Dermis blood vessel endothelial cell (primary cell): ENCODE results near the gene SELENOV. TPM values are rescaled to one million over a fixed set of nuclear protein-coding genes. Genes with fewer than 3 reads are reported as not detected.

Experiments
- DNase-seq: peaks from one replicate; pipeline ENCODE4 v3.0.0; 2010
- total RNA-seq: library from RNA; depleted of rRNA; stranded (reverse); fragments of >200 nt; gene quantifications from 2 replicates; pipeline ENCODE4 v1.2.3, GENCODE V29; 2014

Gene SELENOV
- total RNA-seq, 1 donor from 2014 or later: not detected

- no peak for DNase-seq
These were observed 20.3 kb upstream of the SELENOV start for GRCh38 chr19:39494661-39495060.

DNA sequence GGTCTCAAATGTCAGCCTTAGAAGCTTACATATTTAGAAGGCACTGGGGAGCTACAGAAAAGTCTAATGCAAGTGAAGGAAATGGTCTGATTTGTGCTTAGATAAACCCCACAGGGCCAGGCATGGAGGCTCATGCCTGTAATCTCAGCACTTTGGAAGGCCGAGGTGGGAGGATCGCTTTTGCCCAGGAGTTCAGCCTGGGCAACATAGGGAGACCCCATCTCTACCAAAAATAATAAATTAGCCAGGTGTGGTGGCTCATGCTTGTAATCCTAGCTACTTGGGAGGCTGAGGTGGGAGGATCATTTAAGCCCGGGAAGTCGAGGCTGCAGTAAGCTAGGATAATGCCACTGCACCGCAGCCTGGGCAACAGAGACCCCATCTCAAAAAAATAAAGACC is 18.9 kb upstream of the SELENOV start:
- no peak for DNase-seq

- DNase-seq: no peak
These were observed 17.3 kb upstream of the SELENOV start for GRCh38 chr19:39497701-39497995.

DNA sequence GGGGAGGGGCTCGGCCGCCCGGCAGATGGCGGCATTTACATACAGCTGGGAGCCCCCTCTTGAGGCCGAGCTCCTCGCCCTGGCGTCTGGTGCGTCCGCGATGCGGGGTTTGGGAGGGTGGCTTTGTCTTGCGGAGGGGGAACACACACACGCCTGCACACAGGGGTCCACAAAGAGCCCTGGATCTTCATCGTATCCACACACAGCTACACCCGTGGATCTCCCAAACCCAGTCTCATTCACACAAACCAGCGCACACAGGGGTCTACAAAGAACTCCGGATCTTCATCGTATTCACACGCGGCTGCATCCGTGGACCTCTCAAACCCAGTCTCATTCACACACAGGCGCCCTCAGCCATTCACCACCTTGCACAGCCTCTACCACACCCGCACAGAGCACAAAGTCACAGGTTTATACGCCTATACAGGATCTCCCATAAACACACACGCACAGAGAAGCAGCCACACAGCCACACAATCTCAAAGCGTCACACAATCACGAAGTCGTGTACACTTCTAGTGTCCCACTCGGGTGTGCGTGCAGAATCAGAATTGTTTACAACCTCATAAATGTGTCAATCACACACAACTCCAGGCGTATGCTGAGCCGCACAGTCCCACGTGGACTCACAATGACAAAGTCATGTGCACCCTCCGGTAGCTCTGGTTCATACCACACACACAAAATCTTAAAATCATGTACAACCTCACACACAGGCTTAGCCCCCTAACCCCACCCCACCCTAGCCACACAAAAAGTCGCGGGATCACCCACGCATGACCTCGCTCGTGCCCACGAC is 16.7 kb upstream of the SELENOV start:
- peak; percentile 60 for DNase-seq

GRCh38 chr19:39498798-39499642 is 15.9 kb upstream of the SELENOV start, which contains the start of gene DLL3:
Gene DLL3, plus strand, starts transcription at chr19:39498947. Its CDS starts 28 bp downstream, at chr19:39498975.
- DNase-seq: peak; percentile 28

- no peak for DNase-seq
These were observed 15.0 kb upstream of the SELENOV start for GRCh38 chr19:39499932-39500331.

DNA sequence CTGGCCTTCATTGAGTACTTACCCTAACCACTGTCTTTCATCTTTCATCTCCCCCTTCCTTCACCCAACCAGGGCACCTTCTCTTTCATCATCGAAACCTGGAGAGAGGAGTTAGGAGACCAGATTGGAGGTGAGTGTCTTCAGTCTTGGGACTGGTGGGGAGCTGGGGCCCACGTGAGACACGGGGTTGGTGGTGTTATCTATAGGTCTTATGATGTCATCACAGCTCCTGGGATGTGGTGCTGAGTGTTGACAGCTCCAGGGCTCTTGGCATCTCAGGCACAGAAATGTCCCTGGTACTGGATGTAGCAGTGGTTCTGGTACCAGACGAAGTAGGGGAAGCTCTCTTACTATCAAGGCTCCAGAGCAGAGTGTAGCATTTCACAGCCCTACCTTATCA is 14.4 kb upstream of the SELENOV start:
- DNase-seq: no peak

DNA sequence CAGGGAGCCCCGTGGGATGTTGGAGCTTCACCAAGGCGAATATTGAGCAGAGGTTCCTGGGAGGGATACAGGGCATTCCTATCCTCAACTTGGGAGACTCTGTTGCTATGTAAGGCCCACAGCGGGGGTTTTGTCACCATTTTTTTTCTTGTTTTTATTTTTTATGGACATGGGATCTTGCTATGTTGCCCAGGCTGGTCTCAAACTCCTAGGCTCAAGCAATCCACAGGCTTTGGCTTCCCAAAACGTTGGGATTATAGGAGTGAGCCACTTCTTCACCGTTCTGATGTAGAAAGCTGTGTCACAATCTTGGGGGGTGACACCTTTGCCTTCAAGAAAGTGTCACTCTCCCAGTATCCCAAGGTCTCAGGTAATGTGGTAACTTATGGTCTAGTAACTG is 13.6 kb upstream of the SELENOV start:
- DNase-seq: no peak

GRCh38 chr19:39502640-39503417 is 12.1 kb upstream of the SELENOV start:
- peak; percentile 84 for DNase-seq

DNA sequence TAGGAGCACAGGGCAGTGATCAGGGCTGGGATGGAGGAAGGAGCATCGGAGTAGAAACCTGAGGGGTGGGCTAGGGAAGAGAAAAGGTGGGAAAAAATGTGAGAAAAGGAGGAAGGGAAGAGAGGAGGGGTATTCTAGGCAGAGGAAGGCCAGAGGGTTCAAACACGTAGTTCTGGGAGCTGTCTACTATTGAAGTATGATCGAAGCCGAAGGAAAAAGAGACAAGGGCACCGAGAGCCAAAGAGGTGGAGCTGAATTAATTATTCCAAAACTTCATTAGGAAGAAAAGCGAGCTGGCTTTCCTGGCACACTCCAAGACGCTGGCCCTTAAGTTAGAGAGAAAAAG is 8.4 kb upstream of the SELENOV start:
- no peak for DNase-seq

DNA sequence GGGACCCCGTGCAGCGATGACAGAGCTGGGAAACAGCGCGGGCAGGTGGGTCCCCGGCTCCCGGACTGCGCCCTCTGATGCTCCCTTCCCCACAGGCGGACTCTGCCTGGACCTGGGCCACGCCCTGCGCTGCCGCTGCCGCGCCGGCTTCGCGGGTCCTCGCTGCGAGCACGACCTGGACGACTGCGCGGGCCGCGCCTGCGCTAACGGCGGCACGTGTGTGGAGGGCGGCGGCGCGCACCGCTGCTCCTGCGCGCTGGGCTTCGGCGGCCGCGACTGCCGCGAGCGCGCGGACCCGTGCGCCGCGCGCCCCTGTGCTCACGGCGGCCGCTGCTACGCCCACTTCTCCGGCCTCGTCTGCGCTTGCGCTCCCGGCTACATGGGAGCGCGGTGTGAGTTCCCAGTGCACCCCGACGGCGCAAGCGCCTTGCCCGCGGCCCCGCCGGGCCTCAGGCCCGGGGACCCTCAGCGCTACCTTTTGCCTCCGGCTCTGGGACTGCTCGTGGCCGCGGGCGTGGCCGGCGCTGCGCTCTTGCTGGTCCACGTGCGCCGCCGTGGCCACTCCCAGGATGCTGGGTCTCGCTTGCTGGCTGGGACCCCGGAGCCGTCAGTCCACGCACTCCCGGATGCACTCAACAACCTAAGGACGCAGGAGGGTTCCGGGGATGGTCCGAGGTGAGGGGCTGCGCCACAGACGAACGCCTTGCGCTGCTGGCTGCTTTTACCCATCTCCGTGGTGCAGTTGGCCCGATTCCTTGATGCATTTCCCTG is 7.8 kb upstream of the SELENOV start:
- peak; percentile 78 for DNase-seq

DNA sequence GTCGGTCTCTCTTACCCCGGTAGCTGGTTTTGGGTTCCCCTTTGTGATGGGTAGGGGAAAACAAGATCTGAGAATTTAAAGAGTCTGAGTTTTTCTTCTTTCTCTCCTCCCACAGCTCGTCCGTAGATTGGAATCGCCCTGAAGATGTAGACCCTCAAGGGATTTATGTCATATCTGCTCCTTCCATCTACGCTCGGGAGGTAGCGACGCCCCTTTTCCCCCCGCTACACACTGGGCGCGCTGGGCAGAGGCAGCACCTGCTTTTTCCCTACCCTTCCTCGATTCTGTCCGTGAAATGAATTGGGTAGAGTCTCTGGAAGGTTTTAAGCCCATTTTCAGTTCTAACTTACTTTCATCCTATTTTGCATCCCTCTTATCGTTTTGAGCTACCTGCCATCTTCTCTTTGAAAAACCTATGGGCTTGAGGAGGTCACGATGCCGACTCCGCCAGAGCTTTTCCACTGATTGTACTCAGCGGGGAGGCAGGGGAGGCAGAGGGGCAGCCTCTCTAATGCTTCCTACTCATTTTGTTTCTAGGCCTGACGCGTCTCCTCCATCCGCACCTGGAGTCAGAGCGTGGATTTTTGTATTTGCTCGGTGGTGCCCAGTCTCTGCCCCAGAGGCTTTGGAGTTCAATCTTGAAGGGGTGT is 7.1 kb upstream of the SELENOV start:
- DNase-seq: no peak

- DNase-seq: no peak
These were observed 6.3 kb upstream of the SELENOV start for GRCh38 chr19:39508629-39509028.

DNA sequence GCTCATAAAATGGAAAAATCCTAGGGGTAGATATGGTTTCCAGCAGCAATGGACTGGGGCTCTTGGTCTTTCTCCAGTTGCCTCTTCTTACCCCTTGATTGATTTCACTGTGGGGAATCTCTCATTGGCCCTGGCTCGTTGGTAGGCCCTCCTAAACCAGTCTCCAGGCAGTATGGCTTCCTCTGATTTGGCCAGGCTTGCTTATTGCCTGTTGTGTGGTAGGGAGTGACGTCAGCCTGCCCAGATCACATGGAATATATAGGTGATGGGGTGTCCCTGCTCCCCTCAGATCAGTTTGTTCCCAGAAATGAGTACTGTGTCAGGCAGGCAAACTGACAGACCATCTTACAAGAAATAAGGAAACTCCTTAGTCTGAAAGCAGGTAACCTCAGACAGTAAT is 5.7 kb upstream of the SELENOV start:
- DNase-seq: no peak

DNA sequence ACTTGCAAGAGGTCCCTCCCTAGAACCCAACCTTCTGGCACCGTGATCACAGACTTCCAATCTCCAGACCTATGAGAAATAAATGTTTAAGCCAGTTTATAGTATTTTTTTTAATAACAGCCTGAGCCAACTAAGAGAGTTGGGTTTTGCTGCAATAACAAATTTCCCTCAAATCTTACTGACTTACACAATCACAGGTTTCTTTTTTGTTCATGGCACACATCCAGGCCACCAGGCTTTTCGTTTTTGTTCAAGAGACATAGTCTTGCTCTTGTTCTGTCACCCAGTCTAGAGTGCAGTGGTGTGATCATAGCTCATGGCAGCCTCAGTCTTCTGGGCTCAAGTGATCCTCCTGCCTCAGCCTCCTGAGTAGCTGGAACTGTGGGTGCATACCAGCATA is 2.0 kb upstream of the SELENOV start:
- DNase-seq: no peak

DNA sequence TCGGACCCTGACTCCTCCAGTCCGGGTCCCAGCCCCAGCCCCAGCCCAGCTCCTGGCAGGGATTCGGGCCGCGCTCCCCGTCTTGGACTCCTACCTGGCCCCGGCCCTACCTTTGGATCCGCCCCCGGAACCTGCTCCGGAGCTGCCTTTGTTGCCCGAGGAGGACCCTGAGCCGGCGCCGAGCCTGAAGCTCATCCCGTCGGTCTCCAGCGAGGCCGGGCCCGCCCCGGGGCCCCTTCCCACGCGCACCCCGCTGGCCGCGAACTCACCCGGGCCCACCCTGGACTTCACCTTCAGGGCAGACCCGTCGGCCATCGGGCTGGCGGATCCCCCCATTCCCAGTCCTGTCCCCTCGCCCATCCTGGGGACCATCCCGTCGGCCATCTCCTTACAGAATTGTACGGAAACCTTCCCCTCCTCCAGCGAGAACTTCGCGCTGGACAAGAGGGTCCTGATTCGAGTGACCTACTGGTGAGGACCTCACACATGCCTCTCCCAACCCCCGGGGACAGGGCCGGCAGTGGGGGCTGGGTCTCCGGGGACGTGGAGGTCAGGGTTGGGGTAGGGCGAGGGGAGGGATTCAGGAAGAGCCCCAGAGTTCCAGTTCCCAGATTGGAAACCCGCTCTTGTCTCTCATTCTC is 732 bp downstream of the SELENOV start:
- DNase-seq: no peak

GRCh38 chr19:39516270-39516669 is 1.3 kb downstream of the SELENOV start:
- no peak for DNase-seq

GRCh38 chr19:39517432-39517831 is 2.5 kb downstream of the SELENOV start:
- no peak for DNase-seq

DNA sequence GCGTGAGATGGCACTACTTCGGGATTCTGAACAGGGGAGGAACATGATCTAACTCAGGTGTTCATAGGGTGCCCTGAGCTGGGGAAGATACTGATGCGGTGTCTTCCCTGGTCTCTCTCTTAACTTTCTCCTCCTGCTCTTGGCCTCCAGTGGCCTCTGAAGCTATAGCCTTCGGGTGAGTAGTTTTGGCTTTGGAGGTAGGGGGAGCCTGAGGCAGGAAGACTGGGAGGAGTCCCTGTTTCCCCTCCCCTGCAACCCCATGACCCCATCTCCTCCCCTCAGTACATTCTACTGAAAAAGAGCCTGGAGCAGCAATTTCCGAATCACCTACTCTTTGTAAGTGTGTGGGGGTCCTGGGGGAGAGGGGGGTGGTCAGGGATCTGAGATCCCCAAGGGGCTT is 3.5 kb downstream of the SELENOV start:
- no peak for DNase-seq

DNA sequence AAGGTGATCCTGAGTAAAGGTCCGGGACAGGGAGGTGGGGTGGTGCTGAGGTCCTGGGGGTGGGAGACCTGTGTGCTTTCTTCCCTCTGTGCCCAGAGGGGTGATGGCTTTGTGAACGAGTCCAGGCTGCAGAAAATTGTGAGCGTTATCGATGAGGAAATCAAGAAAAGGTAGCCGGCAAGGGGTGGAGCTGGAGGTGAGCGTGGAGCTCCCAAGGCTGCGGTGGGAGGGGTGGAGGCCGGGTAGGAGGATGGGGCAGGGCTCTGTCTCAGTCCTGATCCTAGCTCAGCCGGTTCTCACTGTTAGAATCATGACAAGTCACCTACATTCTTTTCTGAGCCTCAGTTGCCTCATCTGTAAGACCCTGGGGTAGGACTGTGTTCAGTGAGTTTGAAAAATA is 4.0 kb downstream of the SELENOV start:
- no peak for DNase-seq
